Renal cortex interstitium (tissue), 11 donors: ENCODE measurements around the gene MARCHF3. TPM values are rescaled to one million over a fixed set of nuclear protein-coding genes. Genes with fewer than 3 reads are reported as not detected.
A peak's percentile ranks its signal among the peaks of the same experiment; 100 is the strongest.
"Not testable (repeated sequence)": the region's sequence is repeated elsewhere in the genome, so short reads cannot be mapped to it uniquely, and the experiment has no call there.

Source experiments
- DNase-seq, 11 donors: peaks; one replicate each; pipeline ENCODE4 v3.0.0-alpha.2; 2013; ENCODE audit warnings: low read depth in 9 of 11, low spot score in 4 of 11; ENCODE audit errors: extremely low read depth in 1 of 11
- polyA plus RNA-seq, 3 donors: library from polyadenylated mRNA; unstranded; fragments of 120-200 nt; gene quantifications; one replicate each; pipeline ENCODE4 v1.2.1, GENCODE V29; 2013; ENCODE audit not compliant: insufficient read length in 3 of 3

Gene MARCHF3
- polyA plus RNA-seq, 3 donors, result 6.3 to 7.9 (median 7.5) TPM

DNA sequence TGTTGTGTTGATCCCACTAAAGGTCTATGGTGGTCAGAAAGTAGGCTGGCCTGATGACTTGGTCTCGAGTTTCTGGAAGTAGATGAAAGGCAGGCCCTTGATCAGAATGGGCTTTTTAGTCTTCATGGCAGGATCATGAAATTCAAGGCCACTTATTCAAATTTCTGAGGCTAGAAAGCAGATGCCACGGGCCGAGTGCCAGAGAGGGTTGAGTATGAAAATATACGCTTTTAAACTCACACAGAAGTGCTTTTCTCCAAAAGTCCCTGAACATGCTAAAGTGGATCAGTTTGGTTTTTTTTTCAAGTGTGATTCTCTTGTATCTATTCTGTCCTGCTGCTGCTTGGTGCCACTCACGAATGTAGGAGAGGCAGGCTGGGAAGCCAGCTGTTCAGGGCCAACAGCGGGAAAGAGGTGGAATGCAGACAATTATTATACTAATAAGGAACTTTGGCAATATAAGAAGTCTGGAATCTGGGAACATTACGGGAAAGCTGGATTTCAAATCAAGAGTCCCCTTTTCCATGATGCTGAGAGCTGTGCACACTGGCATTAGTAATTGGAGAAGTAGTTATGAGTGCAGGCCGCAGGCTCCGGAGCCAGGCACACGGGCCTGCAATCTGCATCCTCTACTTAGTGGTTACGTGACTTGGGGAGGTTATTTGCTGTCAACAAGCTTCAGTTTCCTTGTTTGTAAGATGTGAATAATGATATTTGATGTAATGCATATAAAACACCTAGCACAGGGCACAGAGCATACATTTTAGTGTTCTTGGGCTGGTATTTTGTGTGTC is 157.6 kb downstream of the MARCHF3 start:
- DNase-seq, result no peak

DNA sequence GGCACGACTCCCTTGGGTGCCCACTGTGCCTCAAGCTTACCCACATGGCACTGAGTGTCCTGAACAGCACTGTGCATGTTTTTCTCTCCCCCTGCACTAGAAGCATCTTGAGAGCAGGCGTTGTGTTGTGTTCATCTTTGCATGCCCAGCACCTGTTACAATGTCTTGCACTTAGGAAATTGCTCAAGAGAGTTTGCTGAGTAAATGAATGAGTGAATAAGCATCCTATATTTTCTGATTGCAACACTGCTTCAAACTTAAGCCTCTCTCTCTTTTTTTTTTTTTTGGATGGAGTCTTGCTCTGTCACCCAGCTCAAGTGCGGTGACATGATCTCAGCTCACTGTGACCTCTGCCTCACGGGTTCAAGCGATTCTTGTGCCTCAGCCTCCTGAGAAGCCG is 158.9 kb downstream of the MARCHF3 start:
- DNase-seq, result no peak

DNA sequence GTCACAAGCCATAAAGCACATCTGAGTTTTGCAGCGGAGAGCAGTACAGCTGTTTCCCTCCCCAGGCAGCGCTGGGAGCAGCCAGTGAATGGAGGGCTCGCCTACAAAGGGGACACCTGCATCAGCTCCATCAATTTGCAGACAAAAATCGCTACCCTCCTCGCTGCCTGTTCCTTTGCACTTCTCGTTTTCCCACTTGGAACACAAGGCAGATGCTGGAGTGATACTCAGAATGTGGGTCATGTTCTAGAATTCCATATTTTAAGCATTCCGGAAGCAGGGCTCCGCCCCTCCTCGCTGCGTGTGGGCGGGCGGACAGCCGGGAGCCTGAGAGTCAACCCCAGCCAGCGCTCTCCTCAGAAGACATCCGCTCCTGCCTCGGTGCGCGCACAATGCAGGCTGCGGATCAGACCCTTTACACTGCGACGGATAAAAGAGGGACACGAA is 161.3 kb downstream of the MARCHF3 start:
- peak in 7 of 11 donors; percentile 42 to 74 (median 51) for DNase-seq

DNA sequence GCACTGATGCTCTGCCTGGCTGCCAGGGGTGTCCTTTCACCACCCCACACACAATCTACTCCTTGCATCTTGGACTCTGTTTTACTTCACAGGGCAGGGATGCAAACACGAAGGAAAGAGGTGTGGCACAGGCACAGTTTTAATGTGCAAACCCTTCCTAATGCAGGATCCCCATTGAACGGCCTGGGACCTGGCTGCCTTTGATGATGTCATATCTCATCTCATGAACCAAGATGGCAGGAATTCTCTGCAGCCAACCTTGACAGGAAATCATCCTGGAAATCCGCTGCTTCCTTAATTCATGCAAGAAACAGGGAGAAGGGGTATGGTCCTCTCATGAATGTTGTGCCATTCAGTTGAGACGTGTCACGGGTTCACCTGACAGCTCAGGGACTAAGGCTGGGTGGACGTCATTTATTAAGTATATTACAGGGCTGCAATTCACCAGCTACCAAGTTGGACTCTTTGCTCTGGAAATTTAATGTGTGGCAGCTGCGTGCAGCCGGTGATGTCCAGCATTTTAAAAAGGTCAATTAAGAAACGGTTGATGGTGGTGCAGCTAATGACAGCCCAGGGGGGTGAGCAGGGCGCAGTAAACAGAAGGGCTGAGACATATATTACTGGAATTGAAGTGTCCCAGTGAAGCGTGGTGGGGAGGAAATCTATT is 161.9 kb downstream of the MARCHF3 start:
- peak in 5 of 11 donors; percentile 34 to 67 (median 65) for DNase-seq

DNA sequence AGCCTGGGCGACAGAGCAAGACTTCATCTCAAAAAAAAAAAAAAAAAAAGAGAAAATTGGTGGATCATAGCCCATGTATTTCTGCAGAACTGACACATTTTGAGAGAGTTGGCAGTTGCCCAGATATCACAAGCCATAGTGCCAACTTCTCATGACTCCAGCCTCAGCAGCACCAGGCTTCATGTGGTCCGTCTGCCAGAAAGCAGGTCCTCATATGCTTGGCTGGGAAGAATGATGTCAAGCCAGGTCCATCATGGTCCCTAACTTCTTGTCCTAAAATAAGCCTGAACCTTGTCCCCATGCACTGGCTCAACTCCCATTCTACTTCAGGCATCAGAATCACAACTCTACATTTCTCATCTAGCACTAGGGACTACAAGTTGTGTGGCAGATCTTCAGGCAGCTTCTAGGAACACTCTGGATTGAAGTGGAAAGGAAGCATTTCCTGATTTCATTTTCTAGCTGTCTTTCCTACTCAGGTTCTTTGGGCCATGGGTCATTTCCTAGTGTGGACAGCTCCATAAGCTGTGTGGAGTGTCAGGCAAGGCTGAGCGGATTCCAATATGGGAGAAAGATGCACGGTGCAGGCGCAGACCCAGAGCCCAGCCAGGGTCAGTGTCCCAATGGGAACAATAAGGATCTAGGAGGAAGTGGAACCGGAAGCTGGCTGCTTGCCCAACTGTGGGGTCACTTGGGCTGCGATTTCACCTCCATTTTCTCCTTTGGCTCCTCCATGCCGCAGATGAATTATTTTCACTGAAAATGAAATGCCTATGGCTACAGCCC is 163.3 kb downstream of the MARCHF3 start:
- no peak for DNase-seq

DNA sequence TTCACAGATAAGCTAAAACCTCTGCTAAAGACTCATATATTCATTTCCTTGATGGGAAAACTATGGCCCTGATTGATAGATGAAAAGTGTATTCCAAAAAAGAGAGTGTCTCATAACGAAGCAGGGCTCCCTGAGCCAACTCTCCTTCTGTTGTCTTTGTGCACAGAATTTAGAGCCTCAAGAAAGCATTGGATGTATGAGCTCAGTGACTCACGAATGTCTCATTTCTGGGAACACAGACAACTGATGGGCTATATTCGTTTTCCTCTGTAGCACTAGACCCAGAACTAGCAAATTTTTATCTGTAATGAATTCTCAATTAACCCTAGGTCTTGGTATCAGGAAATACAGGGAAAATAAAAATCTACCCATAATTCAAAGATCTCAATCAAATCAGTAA is 165.1 kb downstream of the MARCHF3 start:
- no peak for DNase-seq

DNA sequence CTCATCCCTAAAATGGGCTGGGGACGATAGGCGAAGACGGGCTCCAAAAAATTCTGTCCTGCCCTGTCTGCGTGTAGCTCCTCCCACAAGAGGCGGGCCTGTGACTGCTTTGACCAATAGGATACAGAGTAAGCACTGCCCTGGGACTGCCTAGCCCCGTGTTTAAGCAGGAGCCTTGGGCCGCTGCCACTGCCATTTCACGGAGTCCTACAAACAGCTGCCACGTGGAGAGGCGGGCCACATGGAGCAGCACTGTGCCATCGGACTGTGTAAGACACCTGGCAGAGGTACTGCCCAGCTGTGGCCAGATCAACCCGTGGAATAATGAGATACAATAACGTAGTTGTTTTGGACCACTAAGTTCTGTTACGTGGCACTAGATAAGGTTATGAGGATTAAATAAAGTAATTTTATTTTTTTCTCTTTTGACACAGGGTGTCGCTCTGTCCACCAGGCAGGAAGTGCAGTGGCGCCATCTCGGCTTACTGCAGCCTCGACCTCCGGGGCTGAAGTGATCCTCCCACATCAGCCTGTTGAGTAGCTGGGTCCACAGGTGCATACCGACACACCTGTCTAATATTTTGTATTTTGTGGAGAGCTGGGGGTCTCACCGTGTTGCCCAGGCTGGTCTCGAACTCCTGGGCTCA is 166.2 kb downstream of the MARCHF3 start:
- no peak for DNase-seq

DNA sequence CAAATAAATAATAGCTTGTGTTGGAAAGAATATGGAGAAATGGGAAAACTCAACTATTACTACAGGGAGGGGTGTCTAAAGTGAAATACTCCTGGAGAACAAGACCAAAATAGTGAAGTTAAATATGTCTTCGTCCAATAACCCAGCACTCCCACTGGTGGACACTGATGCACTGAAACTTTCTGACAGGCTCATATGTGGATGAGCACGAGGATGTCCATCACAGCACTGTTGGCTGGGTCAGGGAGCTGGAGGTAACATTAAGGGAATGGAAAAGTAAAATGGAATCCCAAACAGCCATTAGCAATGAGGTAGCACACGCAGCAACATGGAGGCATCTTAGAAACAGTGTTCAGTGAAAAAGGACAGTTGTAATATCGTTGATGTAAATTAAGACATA is 167.0 kb downstream of the MARCHF3 start:
- DNase-seq, result no peak

DNA sequence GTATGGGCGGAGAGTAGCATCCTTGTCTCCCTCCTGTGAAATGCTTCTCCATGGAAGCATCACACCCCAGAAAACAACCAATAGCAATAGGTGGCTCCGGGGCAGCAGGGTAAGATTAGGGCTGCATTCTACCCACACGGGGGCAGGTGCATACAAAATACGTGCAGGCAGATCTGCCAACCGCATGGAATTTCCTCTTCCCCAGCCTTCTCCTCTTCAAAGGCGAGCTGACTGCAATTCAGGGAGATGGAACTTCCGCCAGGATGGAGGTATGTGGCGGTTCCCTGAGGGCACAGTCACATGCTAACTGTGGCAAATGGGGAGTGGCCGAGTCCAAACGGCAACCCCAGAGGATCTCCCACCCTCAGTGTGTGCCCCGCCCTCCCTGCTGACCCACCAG is 171.9 kb downstream of the MARCHF3 start:
- no peak for DNase-seq

DNA sequence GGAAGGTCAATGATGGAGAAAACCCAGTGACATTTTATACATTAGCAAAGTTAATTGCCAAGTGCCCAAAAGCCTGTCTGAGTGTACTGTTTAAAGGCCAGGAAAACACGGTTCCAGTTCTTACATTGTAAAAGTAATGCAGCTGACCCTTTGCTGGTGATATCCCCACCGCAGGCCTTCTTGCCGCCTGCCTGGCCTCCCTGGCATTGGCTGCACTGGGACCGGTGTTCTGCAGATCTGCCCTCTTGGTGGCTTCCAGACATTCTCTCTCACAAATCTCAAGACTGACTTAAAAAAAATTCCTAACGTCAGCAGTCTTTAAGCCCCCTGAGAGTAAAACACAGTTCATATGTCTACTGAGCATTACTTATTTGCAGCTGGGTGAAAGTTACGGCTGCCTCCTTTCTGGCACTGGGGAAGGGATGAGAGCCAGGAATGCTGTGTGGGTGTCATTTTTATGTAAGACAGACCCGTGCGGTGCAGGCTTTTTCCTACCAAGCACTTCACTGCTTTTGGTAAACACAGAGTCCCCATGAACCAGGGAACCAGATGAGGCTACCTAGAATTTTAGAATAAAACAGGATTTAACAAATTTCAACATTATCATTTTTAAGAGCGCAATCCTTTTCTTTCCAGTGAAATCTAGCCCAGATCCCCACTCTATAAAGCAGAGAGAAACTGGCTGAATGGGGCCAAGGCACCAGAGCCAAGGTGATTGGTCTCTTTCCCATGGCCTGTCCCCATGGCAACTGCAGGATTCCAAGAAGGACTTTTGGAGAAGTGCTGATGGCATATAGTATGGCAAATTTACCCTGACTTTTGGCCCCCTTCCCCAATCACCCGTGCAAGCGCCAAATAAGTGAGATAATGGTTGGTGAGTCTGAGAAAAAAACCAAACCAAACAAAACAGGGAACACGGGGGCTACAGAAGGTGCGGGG is 172.6 kb downstream of the MARCHF3 start:
- no peak for DNase-seq

DNA sequence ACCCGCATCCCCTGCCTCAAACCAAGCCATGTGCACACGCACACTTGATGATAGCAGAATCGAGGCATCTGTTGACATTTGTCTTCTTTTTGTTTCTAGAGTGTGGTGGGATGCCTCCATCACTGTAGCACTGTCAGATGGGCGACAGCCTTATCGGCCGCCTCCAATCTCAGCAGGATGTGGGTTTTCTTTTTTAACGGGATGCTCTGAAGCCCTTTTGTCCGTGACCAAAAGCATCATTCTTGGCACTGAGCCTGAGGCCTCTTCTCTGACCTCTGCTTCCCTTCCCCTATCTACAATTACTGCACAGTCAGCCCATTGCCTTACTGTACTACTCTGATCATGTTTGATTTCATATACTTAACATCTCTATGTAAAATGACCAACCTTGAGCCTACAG is 175.1 kb downstream of the MARCHF3 start:
- no peak for DNase-seq

DNA sequence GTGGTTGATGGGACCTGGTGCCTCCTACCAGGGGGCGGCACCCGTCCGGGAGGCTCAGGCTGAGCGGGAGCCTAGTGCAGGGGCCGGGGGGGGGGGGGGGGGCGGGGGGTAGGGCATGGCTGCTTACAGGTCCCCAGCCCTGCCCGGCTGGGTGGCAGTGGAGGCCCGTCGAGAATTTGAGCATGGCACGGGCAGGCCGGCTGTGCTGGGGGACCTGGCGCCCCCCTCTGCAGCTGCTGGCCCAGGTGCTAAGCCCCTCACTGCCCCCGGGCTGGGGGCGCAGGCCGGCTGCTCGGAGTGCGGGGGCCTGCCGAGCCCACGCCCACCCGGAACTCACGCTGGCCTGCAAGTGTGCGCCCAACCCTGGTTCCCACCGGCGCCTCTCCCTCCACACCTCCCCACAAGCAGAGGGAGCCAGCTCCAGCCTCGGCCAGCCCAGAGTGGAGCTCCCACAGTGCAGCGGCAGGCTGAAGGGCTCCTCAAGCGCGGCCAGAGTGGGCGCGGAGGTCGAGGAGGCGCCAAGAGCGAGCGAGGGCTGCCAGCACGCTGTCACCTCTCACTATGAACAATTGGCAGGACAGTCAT is 175.7 kb downstream of the MARCHF3 start:
- DNase-seq, result no peak

DNA sequence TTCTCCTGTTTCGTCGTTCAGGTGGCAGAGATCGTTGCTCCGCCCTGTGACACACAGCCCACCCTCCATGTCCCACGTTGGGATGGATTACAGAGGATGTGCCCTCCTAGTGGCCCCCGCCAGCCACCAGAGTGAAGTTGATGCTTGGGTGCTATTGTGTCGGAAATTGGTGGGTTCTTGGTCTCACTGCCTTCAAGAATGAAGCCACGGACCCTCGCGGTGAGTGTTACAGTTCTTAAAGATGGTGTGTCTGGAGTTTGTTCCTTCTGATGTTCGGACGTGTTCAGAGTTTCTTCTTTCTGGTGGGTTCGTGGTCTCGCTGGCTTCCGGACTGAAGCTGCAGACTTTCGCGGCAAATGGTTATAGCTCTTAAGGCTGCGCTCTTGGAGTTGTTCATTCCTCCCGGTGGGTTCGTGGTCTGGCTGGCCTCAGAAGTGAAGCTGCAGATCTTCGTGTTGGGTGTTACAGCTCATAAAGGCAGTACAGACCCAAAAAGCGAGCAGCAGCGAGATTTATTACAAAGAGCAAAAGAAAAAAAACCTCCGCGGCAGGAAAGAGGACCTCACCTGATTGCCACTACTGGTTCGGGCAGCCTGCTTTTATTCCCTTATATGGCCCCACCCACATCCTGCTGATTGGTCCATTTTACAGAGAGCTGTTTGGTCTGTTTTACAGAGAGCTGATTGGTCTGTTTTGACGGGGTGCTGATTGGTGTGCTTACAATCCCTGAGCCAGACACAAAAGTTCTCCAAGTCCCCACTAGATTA is 176.6 kb downstream of the MARCHF3 start:
- not testable (repeated sequence) for DNase-seq

DNA sequence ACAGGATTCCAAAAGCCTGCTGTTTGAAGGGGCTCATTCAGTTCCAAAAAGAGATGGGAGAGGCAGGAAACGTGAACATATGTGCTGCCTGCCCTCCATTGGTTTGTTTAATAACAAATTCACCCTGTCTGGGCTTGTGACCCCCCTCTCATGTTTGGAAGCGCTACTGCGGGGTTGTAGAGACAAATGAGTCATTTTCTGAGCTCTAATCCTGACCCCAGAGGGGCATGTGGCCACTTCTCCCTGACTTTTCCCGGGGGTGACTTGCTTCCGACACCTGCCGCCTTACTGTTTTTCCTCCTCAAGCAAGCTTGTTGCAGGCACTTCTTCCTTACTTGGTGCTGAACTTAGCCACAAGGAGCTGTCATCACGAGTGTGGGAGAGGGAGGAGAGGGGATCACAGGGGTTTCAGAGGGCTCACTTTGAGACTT is 177.5 kb downstream of the MARCHF3 start:
- no peak for DNase-seq

DNA sequence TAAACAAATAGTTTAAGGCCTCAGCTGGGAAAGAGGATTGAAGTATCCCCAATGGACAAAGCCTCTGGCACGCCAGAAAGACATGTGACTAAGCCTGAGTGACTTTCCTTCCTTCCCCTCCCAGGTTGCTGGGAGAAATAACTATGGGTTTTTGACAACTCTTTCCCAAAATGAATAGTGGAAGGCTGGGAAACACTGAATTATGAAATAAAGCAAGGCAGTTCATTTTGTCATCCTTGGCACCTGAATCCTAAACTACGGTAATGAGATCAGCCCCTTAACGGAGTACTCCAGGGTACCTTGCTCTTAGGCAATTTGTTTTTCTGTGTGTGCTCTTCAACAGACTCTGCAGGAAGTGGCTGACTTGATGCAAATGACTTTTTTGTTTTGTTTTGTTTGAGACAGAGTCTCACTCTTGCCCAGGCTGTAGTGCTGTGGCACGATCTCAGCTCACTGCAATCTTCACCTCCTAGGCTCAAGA is 178.2 kb downstream of the MARCHF3 start:
- no peak for DNase-seq

DNA sequence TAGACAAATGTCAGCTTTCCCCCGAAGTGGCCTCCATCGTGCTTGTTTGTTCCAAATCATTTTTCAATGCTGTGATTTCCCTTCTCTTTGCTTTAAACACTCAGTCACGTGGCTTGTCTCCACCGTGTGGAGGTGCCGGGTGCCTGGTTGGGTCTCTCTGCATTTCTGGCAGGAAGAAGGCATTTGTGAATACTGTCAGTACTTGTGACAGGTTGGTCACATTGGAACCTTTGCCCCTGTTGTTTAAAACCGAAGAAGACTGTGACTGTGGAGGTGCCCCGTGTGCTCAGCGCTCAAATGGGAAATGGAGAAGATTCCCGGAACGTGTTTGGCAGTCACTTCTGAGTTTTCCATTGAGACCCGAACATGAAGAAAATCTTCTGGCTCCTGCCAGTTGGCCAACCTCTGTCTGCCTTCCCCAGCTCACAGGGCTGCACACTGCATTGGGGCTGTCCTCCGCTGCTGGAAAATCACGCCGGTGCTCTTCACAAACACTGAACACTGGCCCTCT is 178.8 kb downstream of the MARCHF3 start:
- no peak for DNase-seq
